Measurements from ENCODE around the gene ATP5MC3. TPM values are rescaled to one million over a fixed set of nuclear protein-coding genes. Genes with fewer than 3 reads are reported as not detected.

The ATP5MC3 gene
- total and polyA plus RNA-seq, 2 of the 13 experiments (the other 11 are each of a cell fraction or from before 2014, with no cell fraction given) = 676 to 1,007 TPM

DNA sequence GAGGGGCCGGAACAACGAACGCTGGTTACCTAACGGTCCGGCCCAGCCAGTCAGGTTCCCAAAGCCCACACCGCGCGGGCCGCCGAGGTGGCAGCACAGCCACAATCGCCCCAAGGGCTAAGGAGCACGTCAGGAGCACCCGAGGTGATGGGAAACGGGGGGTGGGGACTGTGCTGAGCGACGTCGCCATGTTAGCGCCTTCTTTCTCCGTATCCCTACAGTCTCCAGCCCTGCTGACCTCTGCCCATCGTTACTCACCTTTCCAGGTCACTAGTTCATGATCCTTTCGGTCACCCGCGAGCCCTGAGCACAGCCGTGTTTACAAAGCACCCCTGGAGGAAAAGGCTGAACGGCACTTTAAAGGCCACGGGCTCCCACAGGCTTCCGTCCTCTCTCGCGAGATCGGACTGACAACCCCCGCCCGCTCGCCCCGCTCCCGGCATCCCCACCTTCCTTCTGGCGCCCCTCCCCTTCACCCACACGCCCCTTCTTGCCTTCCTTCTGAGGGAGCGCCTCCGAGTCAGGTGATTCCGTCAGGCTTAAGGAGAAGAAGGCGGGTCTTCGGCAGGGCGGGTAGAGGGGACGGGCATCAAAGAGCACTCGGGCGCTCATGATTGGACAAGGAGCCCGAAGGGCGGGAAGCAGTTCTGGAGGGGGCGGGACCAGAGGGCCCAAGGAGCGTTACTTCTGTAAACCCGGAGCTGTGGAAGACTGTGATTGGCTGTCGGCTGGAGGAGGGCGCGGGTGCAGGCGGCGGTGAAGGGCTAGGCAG lies 13.5 kb downstream of the ATP5MC3 start, which contains the start of gene ATF2 (continued):
- TF ChIP-seq GATA4 (IDR thresholded peaks at IDR 0.05; ENCODE audit: borderline replicate concordance, low read depth) (peak; percentile 56; the same call in 1 of the 2 replicates), MIER2 (CRISPR knock-in tag; IDR thresholded peaks at IDR 0.05) (no peak; the same call in 1 of the 2 replicates), ATM (IDR thresholded peaks at IDR 0.05; ENCODE audit: borderline replicate concordance) (no peak), ZNF572 (CRISPR knock-in tag; IDR thresholded peaks at IDR 0.05) (peak; percentile 54; the same call in 1 of the 2 replicates), SMARCC2 (IDR thresholded peaks at IDR 0.05) (no peak), MIXL1 (CRISPR knock-in tag; IDR thresholded peaks at IDR 0.05) (no peak), ZNF331 (CRISPR knock-in tag; IDR thresholded peaks at IDR 0.05) (no peak; the same call in 1 of the 2 replicates), CENPT (CRISPR knock-in tag; IDR thresholded peaks at IDR 0.05; ENCODE audit: low read depth) (peak; percentile 77; the same call in 1 of the 2 replicates), ZNF12 (CRISPR knock-in tag; IDR thresholded peaks at IDR 0.05) (peak; percentile 83; the same call in 1 of the 2 replicates), ZNF562 (CRISPR knock-in tag; IDR thresholded peaks at IDR 0.05; ENCODE audit: borderline replicate concordance) (no peak), TEAD3 (CRISPR knock-in tag; optimal IDR thresholded peaks at IDR 0.05; ENCODE audit: borderline replicate concordance) (peak; percentile 74), NFE2L1 (CRISPR knock-in tag; IDR thresholded peaks at IDR 0.05; ENCODE audit: borderline replicate concordance) (0 out of 2 replicates have a peak, but pooled peaks have one; percentile 87), SOX5 (CRISPR knock-in tag; IDR thresholded peaks at IDR 0.05; ENCODE audit: borderline replicate concordance) (no peak; the same call in 1 of the 2 replicates), ZNF792 (CRISPR knock-in tag; IDR thresholded peaks at IDR 0.05) (peak; percentile 33), GABPB1 (CRISPR knock-in tag; IDR thresholded peaks at IDR 0.05) (peak; percentile 80), NFYB (CRISPR knock-in tag; IDR thresholded peaks at IDR 0.05) (peak; percentile 87), ZNF256 (CRISPR knock-in tag; conservative IDR thresholded peaks at IDR 0.05) (peak; percentile 69), NAIF1 (CRISPR knock-in tag; IDR thresholded peaks at IDR 0.05; ENCODE audit: borderline replicate concordance) (no peak)
- TF ChIP-seq, protein P1, sequence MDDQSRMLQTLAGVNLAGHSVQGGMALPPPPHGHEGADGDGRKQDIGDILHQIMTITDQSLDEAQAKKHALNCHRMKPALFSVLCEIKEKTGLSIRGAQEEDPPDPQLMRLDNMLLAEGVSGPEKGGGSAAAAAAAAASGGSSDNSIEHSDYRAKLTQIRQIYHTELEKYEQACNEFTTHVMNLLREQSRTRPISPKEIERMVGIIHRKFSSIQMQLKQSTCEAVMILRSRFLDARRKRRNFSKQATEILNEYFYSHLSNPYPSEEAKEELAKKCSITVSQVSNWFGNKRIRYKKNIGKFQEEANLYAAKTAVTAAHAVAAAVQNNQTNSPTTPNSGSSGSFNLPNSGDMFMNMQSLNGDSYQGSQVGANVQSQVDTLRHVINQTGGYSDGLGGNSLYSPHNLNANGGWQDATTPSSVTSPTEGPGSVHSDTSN (CRISPR knock-in tag; IDR thresholded peaks at IDR 0.05; ENCODE audit: borderline replicate concordance) = peak; percentile 68
- TF ChIP-seq, protein P2, sequence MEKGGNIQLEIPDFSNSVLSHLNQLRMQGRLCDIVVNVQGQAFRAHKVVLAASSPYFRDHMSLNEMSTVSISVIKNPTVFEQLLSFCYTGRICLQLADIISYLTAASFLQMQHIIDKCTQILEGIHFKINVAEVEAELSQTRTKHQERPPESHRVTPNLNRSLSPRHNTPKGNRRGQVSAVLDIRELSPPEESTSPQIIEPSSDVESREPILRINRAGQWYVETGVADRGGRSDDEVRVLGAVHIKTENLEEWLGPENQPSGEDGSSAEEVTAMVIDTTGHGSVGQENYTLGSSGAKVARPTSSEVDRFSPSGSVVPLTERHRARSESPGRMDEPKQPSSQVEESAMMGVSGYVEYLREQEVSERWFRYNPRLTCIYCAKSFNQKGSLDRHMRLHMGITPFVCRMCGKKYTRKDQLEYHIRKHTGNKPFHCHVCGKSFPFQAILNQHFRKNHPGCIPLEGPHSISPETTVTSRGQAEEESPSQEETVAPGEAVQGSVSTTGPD (CRISPR knock-in tag; IDR thresholded peaks at IDR 0.05) = peak; percentile 73; the same call in 1 of the 2 replicates
- TF ChIP-seq, protein P3, sequence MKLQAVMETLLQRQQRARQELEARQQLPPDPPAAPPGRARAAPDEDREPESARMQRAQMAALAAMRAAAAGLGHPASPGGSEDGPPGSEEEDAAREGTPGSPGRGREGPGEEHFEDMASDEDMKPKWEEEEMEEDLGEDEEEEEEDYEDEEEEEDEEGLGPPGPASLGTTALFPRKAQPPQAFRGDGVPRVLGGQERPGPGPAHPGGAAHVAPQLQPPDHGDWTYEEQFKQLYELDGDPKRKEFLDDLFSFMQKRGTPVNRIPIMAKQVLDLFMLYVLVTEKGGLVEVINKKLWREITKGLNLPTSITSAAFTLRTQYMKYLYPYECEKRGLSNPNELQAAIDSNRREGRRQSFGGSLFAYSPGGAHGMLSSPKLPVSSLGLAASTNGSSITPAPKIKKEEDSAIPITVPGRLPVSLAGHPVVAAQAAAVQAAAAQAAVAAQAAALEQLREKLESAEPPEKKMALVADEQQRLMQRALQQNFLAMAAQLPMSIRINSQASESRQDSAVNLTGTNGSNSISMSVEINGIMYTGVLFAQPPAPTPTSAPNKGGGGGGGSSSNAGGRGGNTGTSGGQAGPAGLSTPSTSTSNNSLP (IDR thresholded peaks at IDR 0.05; ENCODE audit: low read depth, low read length) = peak; percentile 41; the same call in 1 of the 2 replicates
- TF ChIP-seq, protein P4, sequence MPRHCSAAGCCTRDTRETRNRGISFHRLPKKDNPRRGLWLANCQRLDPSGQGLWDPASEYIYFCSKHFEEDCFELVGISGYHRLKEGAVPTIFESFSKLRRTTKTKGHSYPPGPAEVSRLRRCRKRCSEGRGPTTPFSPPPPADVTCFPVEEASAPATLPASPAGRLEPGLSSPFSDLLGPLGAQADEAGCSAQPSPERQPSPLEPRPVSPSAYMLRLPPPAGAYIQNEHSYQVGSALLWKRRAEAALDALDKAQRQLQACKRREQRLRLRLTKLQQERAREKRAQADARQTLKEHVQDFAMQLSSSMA (CRISPR knock-in tag; IDR thresholded peaks at IDR 0.05) = peak; percentile 92; the same call in 1 of the 2 replicates
- TF ChIP-seq, protein P5, sequence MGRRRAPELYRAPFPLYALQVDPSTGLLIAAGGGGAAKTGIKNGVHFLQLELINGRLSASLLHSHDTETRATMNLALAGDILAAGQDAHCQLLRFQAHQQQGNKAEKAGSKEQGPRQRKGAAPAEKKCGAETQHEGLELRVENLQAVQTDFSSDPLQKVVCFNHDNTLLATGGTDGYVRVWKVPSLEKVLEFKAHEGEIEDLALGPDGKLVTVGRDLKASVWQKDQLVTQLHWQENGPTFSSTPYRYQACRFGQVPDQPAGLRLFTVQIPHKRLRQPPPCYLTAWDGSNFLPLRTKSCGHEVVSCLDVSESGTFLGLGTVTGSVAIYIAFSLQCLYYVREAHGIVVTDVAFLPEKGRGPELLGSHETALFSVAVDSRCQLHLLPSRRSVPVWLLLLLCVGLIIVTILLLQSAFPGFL (CRISPR knock-in tag; IDR thresholded peaks at IDR 0.05) = no peak
- TF ChIP-seq, protein P6, sequence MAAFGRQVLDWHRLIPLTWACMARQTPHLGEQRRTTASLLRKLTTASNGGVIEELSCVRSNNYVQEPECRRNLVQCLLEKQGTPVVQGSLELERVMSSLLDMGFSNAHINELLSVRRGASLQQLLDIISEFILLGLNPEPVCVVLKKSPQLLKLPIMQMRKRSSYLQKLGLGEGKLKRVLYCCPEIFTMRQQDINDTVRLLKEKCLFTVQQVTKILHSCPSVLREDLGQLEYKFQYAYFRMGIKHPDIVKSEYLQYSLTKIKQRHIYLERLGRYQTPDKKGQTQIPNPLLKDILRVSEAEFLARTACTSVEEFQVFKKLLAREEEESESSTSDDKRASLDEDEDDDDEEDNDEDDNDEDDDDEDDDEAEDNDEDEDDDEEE (CRISPR knock-in tag; IDR thresholded peaks at IDR 0.05) = peak; percentile 87
